HG03520 (cell line): ENCODE measurements around the gene ITGB1.
"Not testable (repeated sequence)": the region's sequence is repeated elsewhere in the genome, so short reads cannot be mapped to it uniquely, and the experiment has no call there.

Source experiments
- ATAC-seq: cut with Tn5 transposase; IDR thresholded peaks from one replicate; pipeline ENCODE4 v1.9.1; 2021; ENCODE audit warnings: mild to moderate bottlenecking, moderate library complexity; ENCODE audit not compliant: unreplicated experiment

Gene ITGB1

DNA sequence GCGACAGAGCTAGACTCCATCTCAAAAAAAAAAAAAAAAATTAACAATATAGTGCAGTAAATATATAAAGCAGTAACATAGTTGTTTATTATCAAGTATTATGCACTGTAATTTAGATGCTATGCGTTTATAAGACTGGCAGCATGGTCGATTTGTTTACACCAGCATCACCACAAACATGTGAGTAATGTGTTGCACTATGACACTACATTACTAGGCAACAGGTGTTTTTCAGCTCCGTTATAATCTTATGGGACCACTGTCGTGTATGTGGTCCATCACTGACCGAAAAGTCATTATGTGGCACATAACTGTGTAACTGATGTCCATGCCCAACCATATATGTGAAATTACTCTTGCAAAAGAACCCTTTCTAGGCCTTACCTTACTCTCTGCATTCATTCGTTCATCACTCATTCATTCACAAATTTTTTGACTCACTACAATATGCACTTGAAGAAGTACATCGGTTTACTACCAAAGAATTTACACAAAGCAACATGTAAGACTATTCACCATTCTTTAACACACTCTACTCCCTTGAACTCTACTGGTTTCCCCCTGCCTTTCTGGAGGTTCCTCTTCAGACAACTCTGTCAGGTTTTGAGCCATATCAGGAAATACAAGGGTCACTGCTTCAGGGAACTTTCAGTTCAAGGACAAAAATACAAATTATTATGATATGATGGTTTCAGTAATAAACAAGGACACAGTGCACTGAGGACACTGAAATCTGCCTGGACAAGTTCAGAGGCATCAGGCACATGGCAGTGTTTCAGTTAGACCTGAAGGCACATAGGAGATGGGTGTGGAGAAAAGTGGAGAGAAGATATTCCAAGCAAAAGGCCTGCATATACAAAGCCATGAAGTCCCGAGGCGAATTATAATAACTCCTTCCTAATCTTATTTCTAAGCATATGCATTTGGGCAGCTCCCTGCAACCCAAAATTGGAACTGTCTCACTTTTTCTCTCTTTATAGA, 17.4 kb downstream of the ITGB1 start:
- no peak for ATAC-seq

DNA sequence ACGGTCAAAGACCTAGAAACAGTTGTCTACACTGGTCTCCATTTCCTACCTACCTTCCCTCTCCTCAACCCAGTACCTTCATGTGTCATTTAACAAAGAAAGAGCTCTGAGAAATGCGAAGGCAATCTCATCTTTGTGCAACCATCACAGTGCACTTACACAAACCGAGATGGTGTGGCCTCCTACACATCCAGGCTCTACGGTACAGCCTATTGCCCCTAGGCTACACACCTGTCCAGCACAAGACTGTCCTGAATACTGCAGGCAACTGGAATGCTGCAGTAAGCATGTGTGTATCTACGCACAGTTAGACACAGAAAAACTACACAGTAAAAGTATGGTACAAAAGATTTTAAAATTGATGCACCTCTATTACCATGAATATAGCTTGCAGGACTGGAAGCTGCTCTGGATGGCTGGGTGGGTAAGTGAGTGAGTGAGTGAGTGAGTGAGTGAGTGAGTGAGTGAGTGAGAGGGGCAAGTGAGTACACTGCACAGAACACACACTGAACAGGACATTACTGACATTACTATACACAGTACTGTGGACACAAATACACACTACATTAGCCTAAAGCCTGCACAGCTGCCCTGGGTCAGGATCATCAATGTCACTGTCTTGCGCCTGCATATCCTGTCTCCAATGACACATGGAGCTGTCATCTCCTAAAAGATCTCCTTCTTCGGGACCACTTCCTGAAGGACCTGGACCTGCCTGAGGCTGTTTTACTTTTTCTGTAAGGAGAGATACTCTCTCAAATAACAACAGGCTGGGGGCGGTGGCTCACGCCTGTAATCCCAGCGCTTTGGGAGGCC, 18.5 kb downstream of the ITGB1 start:
- ATAC-seq: no peak

- no peak for ATAC-seq
These were observed 19.4 kb downstream of the ITGB1 start for GRCh38 chr10:32938554-32939061.

GRCh38 chr10:32937911-32938424, 20.1 kb downstream of the ITGB1 start:
- no peak for ATAC-seq

DNA sequence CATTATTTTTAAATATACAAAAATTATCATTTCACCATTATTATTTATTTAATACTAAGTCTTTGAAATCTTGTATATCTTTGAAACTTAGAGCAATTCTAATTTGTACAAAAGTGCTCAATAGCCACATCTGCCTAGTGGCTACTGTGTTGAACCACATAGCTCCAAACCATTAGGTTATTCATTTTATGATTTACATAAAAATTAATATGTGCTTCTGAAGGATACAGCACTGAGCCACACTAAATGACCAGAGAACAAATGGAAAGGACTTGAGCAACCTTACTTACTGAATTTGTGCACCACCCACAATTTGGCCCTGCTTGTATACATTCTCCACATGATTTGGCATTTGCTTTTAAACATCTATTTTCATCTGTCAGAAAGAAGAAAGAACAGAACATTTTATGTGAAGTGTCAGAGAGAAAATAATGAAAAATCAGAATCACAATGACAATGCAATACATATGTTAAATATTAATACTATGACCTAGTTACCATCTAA, 25.8 kb downstream of the ITGB1 start:
- no peak for ATAC-seq

GRCh38 chr10:32931593-32931992, 26.4 kb downstream of the ITGB1 start:
- no peak for ATAC-seq

DNA sequence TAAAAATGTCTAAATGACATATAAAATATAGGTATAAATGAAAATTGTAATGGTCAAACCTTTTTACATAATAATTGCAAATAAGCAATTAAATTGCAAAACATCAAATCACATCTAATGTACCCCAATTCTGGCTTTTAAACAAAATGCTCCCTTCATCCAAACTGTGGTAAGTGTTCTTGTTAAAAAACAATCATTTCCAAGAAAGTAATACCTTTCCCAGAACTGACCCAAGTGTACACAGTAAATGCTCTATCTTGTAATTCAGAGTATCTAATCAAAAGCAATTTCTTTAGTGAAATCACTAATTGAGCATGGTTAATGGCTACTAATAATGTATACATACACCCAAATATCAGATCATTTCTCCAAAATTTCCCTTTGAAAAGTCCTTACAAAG, 28.0 kb downstream of the ITGB1 start:
- ATAC-seq: no peak

GRCh38 chr10:32929634-32930033, 28.4 kb downstream of the ITGB1 start:
- no peak for ATAC-seq

- ATAC-seq: no peak
These were observed 30.3 kb downstream of the ITGB1 start for GRCh38 chr10:32927750-32928149.

DNA sequence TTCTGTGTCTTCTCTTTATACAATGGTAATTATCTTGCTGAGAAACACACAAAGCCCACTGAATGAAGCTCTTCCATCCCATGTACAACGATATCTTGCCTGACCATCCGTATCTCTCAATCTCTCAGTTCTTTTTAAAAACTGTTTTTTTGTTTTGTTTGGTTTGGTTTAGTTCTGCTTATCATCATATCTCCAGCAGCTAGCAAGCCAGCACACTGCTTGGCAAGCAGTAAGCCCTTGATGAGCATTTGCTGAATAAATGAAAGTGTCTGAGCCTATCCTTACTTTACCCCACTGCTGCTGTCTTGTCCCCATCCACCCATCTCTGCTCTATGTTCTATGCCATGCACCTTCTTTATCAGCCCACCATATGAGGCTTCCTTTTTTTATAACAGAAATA, 34.2 kb downstream of the ITGB1 start:
- no peak for ATAC-seq

DNA sequence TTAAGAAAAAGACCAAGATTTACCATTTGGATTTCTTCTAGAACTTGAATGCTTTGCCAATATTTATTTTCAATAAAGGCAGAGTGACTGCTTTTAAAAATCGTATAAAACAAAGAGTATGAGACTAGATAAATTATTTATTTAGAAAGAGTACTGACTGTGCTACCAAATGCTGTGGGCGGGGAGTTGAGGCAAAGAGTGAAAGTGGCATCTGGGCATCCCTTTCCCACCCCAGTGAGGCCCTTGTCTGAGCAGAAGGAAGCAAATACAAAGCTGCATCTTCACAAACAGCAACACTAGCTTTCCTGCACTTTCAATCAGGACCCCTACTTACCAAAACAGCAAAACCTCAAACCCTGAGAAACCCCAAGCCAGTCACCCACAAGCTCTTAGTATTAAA, 34.9 kb downstream of the ITGB1 start:
- ATAC-seq: no peak

- ATAC-seq: no peak
These were observed 35.9 kb downstream of the ITGB1 start for GRCh38 chr10:32922170-32922569.

- ATAC-seq: not testable (repeated sequence)
These were observed 40.2 kb downstream of the ITGB1 start for GRCh38 chr10:32917817-32918216.

- ATAC-seq: no peak
These were observed 46.6 kb downstream of the ITGB1 start for GRCh38 chr10:32911285-32912016.

DNA sequence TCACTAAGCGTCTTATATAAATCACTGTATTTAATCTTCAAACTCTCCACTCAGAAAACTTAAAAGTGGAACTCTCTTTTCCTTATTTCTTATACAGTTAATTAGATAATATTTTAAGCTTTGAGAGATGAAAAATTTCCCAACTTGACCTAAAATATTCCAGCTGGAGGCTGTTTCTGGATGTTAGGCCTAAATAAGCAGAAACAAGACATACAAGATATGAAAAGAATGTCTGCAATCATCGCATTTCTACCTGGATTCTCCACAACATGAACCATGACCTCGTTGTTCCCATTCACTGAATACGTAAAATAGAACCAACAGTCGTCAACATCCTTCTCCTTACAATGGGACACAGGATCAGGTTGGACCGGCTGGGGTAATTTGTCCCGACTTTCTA, 48.1 kb downstream of the ITGB1 start:
- ATAC-seq: not testable (repeated sequence)

- ATAC-seq: no peak
These were observed 48.6 kb downstream of the ITGB1 start for GRCh38 chr10:32909456-32909855.

DNA sequence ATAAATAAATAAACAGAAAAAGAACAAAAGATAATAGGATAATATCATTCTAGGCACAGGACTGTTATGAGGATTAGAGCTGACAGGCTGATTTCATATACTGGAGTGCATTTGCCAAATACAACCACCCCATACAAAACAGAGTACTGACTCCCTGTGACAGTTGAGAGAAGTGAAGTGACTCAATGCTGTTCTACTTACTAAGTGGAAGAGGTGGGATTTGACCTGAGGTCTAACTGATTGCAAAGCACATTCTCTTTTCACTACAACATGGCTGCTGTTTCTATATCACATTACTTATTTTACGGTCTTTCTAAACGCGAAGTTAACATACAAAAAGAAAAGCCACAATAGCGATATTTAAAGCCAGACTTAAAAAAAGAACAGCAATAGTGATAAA, 51.4 kb downstream of the ITGB1 start:
- ATAC-seq: no peak

- no peak for ATAC-seq
These were observed 52.6 kb downstream of the ITGB1 start for GRCh38 chr10:32905466-32905865.

DNA sequence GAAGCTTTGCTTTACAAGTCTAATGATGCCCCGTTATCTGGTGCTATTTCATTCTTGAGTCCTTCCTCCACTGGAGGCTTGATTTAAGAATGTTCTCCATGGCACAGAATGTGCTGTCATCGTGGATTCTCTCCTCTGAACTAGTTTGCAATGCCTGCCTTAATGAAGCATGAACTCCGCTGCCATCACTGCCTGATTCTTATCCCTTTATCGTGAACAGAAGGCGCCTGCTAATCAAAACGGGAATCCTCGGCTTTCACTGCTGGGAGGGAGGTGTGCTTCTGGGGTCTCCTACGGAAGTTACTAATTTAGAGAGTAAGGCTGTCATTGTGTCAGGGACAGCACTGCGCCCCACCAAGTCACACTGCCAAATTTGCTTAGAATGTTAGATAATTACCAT, 56.2 kb downstream of the ITGB1 start:
- no peak for ATAC-seq

GRCh38 chr10:32895200-32895968, 62.6 kb downstream of the ITGB1 start:
- ATAC-seq: not testable (repeated sequence)
